IMR-90 (cell line): ENCODE data around the gene LSM14B.

Source experiments
- BHLHE40 ChIP-seq: fragments of 150-350 bp; IDR thresholded peaks from 2 replicates; pipeline ENCODE4 v1.6.1; 2016; ENCODE audit warnings: mild to moderate bottlenecking, low read depth, low read length
- CEBPB ChIP-seq: IDR thresholded peaks from 2 replicates; pipeline ENCODE4 v1.6.1; 2012; ENCODE audit warnings: low read depth, low read length, improper control_type of control experiment
- CHD1 ChIP-seq: IDR thresholded peaks from 2 replicates; pipeline ENCODE4 v1.6.1; 2012; ENCODE audit warnings: low read depth, low read length, improper control_type of control experiment
- MAFK ChIP-seq: IDR thresholded peaks from 2 replicates; pipeline ENCODE4 v1.6.1; 2012; ENCODE audit warnings: low read depth, low read length, improper control_type of control experiment
- MAZ ChIP-seq: IDR thresholded peaks from 2 replicates; pipeline ENCODE4 v1.6.1; 2012; ENCODE audit warnings: low read depth, mild to moderate bottlenecking, low read length, improper control_type of control experiment, moderate library complexity, borderline replicate concordance
- MXI1 ChIP-seq: IDR thresholded peaks from 2 replicates; pipeline ENCODE4 v1.6.1; 2012; ENCODE audit warnings: low read depth, mild to moderate bottlenecking, low read length, moderate library complexity, borderline replicate concordance
- NFE2L2 ChIP-seq: fragments of 150-350 bp; IDR thresholded peaks from 2 replicates; pipeline ENCODE4 v1.6.1; 2016; ENCODE audit warnings: low read depth, mild to moderate bottlenecking, low read length
- POLR2A ChIP-seq: IDR thresholded peaks from 2 replicates; pipeline ENCODE4 v1.6.1; 2012; ENCODE audit warnings: mild to moderate bottlenecking, low read depth, low read length
- RAD21 ChIP-seq: IDR thresholded peaks from 2 replicates; pipeline ENCODE4 v1.6.1; 2012; ENCODE audit warnings: low read length, improper control_type of control experiment
- RFX5 ChIP-seq: IDR thresholded peaks from 2 replicates; pipeline ENCODE4 v1.8.0; 2012; ENCODE audit warnings: low read depth, mild to moderate bottlenecking, low read length, moderate library complexity
- SMC3 ChIP-seq: fragments of 150-350 bp; IDR thresholded peaks from 2 replicates; pipeline ENCODE4 v1.6.1; 2016; ENCODE audit warnings: low read depth, mild to moderate bottlenecking, antibody characterized with exemption, low read length, moderate library complexity
- TF ChIP-seq, protein P1 (sequence below): conservative IDR thresholded peaks from 2 replicates; pipeline ENCODE4 v1.5.1; 2012; ENCODE audit warnings: mild to moderate bottlenecking, low read depth, low read length, improper control_type of control experiment
- TF ChIP-seq, protein P2 (sequence below): fragments of 150-350 bp; IDR thresholded peaks from 2 replicates; pipeline ENCODE4 v1.6.1; 2017; ENCODE audit warnings: mild to moderate bottlenecking, antibody characterized with exemption, low read length, low read depth

DNA sequence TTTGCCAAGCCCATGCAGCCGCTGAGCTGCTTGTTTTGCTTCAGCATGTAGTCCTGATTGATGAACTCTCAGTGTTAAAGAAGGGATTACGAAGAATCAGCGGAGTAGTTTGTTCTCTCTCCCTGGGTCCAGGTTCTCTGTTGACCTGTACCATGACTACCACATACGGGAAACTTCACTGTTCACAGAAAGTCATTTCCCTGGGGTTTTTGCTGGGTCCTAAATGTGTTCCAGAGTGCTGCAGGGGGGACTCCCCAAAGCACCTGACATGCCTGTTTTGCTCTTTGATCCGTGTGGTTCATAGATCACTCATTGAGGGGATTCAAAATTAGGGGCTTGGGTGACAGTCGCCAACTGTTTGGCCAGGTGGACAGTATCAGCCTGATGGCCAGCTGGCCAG lies 5.5 kb downstream of the LSM14B start:
- TF ChIP-seq CEBPB, result no peak
- TF ChIP-seq POLR2A, result no peak
- TF ChIP-seq NFE2L2, result no peak
- TF ChIP-seq, protein P1, sequence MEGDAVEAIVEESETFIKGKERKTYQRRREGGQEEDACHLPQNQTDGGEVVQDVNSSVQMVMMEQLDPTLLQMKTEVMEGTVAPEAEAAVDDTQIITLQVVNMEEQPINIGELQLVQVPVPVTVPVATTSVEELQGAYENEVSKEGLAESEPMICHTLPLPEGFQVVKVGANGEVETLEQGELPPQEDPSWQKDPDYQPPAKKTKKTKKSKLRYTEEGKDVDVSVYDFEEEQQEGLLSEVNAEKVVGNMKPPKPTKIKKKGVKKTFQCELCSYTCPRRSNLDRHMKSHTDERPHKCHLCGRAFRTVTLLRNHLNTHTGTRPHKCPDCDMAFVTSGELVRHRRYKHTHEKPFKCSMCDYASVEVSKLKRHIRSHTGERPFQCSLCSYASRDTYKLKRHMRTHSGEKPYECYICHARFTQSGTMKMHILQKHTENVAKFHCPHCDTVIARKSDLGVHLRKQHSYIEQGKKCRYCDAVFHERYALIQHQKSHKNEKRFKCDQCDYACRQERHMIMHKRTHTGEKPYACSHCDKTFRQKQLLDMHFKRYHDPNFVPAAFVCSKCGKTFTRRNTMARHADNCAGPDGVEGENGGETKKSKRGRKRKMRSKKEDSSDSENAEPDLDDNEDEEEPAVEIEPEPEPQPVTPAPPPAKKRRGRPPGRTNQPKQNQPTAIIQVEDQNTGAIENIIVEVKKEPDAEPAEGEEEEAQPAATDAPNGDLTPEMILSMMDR, result no peak
- no peak for TF ChIP-seq MAFK
- no peak for TF ChIP-seq SMC3
- no peak for TF ChIP-seq CHD1
- TF ChIP-seq, protein P2, sequence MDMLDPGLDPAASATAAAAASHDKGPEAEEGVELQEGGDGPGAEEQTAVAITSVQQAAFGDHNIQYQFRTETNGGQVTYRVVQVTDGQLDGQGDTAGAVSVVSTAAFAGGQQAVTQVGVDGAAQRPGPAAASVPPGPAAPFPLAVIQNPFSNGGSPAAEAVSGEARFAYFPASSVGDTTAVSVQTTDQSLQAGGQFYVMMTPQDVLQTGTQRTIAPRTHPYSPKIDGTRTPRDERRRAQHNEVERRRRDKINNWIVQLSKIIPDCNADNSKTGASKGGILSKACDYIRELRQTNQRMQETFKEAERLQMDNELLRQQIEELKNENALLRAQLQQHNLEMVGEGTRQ, result no peak
- no peak for TF ChIP-seq MXI1
- no peak for TF ChIP-seq BHLHE40
- TF ChIP-seq RAD21, result no peak
- TF ChIP-seq MAZ, result no peak
- TF ChIP-seq RFX5, result no peak
